ENCODE results near the gene MITF.

DNA sequence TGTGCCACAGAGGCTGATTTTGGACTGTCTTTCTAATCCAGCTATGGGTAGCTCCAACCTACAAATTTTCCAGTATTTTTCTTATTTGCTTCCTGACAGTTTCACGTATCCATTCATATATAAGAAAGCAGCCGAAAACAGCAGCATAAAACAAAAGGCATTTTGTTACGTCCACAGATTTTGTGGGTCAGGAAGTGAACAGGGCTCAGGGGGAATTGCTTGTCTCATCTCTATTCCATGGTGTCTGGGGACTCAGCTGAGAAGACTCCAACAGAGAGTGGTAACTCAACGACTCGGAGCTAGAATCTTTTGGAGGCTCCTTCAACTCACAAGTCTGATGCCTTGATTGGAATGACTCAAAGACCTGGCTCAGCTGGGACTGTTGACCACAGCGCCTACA is 248.6 kb downstream of the MITF start:
- TF ChIP-seq POLR2A (IDR thresholded peaks at IDR 0.05): no peak
- TF ChIP-seq CTCF (IDR thresholded peaks at IDR 0.05): no peak
- TF ChIP-seq POLR2AphosphoS5 (IDR thresholded peaks at IDR 0.05): no peak
- no peak for TF ChIP-seq EP300 (IDR thresholded peaks at IDR 0.05)

Measured in stomach (tissue), 4 donors.